ENCODE results near the gene CMSS1.

Gene CMSS1

DNA sequence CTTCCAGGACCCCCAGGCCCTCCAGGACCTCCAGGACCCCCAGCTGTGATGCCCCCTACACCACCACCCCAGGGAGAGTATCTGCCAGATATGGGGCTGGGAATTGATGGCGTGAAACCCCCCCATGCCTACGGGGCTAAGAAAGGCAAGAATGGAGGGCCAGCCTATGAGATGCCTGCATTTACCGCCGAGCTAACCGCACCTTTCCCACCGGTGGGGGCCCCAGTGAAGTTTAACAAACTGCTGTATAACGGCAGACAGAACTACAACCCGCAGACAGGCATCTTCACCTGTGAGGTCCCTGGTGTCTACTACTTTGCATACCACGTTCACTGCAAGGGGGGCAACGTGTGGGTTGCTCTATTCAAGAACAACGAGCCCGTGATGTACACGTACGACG is 22.1 kb upstream of the CMSS1 start:
- no peak for TF ChIP-seq ISL1 (CRISPR knock-in tag; IDR thresholded peaks at IDR 0.05)
- no peak for TF ChIP-seq OSR1 (CRISPR knock-in tag; IDR thresholded peaks at IDR 0.05)
- no peak for TF ChIP-seq ZNF8 (CRISPR knock-in tag; IDR thresholded peaks at IDR 0.05)
- TF ChIP-seq PPARA (CRISPR knock-in tag; IDR thresholded peaks at IDR 0.05; ENCODE audit: borderline replicate concordance): no peak
- no peak for TF ChIP-seq ZNF70 (CRISPR knock-in tag; IDR thresholded peaks at IDR 0.05)
- TF ChIP-seq, protein P1, sequence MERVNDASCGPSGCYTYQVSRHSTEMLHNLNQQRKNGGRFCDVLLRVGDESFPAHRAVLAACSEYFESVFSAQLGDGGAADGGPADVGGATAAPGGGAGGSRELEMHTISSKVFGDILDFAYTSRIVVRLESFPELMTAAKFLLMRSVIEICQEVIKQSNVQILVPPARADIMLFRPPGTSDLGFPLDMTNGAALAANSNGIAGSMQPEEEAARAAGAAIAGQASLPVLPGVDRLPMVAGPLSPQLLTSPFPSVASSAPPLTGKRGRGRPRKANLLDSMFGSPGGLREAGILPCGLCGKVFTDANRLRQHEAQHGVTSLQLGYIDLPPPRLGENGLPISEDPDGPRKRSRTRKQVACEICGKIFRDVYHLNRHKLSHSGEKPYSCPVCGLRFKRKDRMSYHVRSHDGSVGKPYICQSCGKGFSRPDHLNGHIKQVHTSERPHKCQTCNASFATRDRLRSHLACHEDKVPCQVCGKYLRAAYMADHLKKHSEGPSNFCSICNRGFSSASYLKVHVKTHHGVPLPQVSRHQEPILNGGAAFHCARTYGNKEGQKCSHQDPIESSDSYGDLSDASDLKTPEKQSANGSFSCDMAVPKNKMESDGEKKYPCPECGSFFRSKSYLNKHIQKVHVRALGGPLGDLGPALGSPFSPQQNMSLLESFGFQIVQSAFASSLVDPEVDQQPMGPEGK (CRISPR knock-in tag; IDR thresholded peaks at IDR 0.05; ENCODE audit: borderline replicate concordance): no peak
- TF ChIP-seq SNAI2 (CRISPR knock-in tag; IDR thresholded peaks at IDR 0.05): no peak
- no peak for TF ChIP-seq ZFP30 (CRISPR knock-in tag; IDR thresholded peaks at IDR 0.05)
- ATAC-seq: no peak

DNA sequence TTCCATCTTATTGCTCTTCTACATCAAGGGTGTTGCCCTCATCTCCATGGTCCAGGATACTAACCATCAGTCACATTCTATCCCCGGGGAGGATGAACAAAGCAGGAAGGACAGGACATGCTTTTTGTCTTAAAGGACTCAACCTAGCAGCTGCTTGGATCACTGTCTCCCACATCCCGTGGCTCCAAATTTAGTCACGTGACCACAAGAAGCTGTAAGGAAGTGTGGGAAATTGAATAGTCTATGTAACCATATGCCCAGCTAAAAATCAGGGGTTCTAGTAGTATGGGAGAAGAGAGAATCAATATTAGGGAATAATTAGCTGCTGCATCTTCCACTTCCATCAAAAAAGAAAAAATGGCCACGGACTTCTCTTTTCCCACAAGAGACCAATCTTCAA is 18.2 kb upstream of the CMSS1 start:
- ATAC-seq: no peak
- TF ChIP-seq ARNTL (CRISPR knock-in tag; IDR thresholded peaks at IDR 0.05; ENCODE audit: borderline replicate concordance, low read depth) (no peak), ESRRG (CRISPR knock-in tag; IDR thresholded peaks at IDR 0.05) (no peak), ISL1 (CRISPR knock-in tag; IDR thresholded peaks at IDR 0.05) (no peak), ZFP3 (CRISPR knock-in tag; IDR thresholded peaks at IDR 0.05) (no peak), RARB (CRISPR knock-in tag; IDR thresholded peaks at IDR 0.05) (no peak), ZFP30 (CRISPR knock-in tag; IDR thresholded peaks at IDR 0.05) (no peak), ZNF565 (CRISPR knock-in tag; conservative IDR thresholded peaks at IDR 0.05; ENCODE audit: low read depth) (no peak), ZC3H10 (CRISPR knock-in tag; IDR thresholded peaks at IDR 0.05) (no peak), BACH2 (CRISPR knock-in tag; IDR thresholded peaks at IDR 0.05; ENCODE audit: borderline replicate concordance) (no peak), OSR1 (CRISPR knock-in tag; IDR thresholded peaks at IDR 0.05) (no peak)
- TF ChIP-seq, protein P1 (CRISPR knock-in tag; IDR thresholded peaks at IDR 0.05; ENCODE audit: borderline replicate concordance): no peak

DNA sequence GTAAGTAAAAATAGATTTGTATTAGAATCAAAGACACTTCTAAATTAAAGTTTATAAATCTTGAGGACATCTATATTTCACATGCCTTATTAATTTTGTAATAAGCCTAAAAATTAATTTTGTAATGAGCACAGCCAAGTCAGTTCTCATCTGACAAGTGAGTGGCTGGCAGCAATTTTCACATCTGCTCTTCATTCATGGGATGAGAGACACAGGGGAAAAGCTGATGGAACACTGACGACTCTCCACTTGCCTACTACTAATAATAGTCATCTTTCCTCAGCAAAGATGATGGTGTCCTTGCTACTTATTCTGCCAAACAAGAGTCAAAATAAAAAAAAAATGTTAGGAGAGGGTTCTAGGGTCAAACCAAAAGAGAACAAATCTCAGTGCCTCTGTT is 14.4 kb upstream of the CMSS1 start:
- TF ChIP-seq, protein P2, sequence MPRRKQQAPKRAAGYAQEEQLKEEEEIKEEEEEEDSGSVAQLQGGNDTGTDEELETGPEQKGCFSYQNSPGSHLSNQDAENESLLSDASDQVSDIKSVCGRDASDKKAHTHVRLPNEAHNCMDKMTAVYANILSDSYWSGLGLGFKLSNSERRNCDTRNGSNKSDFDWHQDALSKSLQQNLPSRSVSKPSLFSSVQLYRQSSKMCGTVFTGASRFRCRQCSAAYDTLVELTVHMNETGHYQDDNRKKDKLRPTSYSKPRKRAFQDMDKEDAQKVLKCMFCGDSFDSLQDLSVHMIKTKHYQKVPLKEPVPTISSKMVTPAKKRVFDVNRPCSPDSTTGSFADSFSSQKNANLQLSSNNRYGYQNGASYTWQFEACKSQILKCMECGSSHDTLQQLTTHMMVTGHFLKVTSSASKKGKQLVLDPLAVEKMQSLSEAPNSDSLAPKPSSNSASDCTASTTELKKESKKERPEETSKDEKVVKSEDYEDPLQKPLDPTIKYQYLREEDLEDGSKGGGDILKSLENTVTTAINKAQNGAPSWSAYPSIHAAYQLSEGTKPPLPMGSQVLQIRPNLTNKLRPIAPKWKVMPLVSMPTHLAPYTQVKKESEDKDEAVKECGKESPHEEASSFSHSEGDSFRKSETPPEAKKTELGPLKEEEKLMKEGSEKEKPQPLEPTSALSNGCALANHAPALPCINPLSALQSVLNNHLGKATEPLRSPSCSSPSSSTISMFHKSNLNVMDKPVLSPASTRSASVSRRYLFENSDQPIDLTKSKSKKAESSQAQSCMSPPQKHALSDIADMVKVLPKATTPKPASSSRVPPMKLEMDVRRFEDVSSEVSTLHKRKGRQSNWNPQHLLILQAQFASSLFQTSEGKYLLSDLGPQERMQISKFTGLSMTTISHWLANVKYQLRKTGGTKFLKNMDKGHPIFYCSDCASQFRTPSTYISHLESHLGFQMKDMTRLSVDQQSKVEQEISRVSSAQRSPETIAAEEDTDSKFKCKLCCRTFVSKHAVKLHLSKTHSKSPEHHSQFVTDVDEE (CRISPR knock-in tag; IDR thresholded peaks at IDR 0.05): no peak
- ATAC-seq: no peak

DNA sequence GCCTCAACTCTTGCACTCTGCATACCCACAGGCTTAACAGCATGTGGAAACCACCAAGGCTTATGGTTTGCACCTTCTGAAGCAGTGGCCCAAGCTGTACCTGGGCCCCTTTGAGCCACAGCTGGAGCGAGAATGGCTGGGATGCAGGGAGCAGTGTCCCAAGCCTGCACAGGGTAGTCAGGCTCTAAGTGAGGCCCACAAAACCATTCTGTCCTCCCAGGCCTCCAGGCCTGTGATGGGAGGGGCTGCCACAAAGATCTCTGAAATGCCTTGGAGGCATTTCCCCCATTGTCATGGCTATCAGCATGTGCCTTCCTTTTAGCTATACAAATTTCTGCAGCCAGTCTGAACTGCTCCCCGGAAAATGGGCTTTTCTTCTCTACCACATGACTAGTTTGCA is 12.5 kb upstream of the CMSS1 start:
- TF ChIP-seq ZNF70 (CRISPR knock-in tag; IDR thresholded peaks at IDR 0.05) (no peak), OSR1 (CRISPR knock-in tag; IDR thresholded peaks at IDR 0.05) (no peak), ARNTL (CRISPR knock-in tag; IDR thresholded peaks at IDR 0.05; ENCODE audit: borderline replicate concordance, low read depth) (no peak), ZFP3 (CRISPR knock-in tag; IDR thresholded peaks at IDR 0.05) (no peak), ZNF8 (CRISPR knock-in tag; IDR thresholded peaks at IDR 0.05) (no peak), ESRRG (CRISPR knock-in tag; IDR thresholded peaks at IDR 0.05) (no peak), TCF4 (CRISPR knock-in tag; IDR thresholded peaks at IDR 0.05; ENCODE audit: borderline replicate concordance) (no peak), ISL1 (CRISPR knock-in tag; IDR thresholded peaks at IDR 0.05) (no peak), BACH2 (CRISPR knock-in tag; IDR thresholded peaks at IDR 0.05; ENCODE audit: borderline replicate concordance) (no peak), PPARA (CRISPR knock-in tag; IDR thresholded peaks at IDR 0.05; ENCODE audit: borderline replicate concordance) (no peak), ZC3H10 (CRISPR knock-in tag; IDR thresholded peaks at IDR 0.05) (no peak)
- TF ChIP-seq, protein P2 (CRISPR knock-in tag; IDR thresholded peaks at IDR 0.05): no peak
- TF ChIP-seq, protein P3, sequence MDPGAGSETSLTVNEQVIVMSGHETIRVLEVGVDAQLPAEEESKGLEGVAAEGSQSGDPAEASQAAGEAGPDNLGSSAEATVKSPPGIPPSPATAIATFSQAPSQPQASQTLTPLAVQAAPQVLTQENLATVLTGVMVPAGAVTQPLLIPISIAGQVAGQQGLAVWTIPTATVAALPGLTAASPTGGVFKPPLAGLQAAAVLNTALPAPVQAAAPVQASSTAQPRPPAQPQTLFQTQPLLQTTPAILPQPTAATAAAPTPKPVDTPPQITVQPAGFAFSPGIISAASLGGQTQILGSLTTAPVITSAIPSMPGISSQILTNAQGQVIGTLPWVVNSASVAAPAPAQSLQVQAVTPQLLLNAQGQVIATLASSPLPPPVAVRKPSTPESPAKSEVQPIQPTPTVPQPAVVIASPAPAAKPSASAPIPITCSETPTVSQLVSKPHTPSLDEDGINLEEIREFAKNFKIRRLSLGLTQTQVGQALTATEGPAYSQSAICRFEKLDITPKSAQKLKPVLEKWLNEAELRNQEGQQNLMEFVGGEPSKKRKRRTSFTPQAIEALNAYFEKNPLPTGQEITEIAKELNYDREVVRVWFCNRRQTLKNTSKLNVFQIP (CRISPR knock-in tag; IDR thresholded peaks at IDR 0.05; ENCODE audit: borderline replicate concordance, low read depth): no peak
- TF ChIP-seq, protein P4, sequence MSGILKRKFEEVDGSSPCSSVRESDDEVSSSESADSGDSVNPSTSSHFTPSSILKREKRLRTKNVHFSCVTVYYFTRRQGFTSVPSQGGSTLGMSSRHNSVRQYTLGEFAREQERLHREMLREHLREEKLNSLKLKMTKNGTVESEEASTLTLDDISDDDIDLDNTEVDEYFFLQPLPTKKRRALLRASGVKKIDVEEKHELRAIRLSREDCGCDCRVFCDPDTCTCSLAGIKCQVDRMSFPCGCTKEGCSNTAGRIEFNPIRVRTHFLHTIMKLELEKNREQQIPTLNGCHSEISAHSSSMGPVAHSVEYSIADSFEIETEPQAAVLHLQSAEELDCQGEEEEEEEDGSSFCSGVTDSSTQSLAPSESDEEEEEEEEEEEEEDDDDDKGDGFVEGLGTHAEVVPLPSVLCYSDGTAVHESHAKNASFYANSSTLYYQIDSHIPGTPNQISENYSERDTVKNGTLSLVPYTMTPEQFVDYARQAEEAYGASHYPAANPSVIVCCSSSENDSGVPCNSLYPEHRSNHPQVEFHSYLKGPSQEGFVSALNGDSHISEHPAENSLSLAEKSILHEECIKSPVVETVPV (CRISPR knock-in tag; IDR thresholded peaks at IDR 0.05): no peak

More for the DNA sequence above, 12.5 kb upstream of the CMSS1 start:
- ATAC-seq: no peak

All from SK-N-SH treated with all-trans-retinoic acid at 6 μM for 48 hours (cell line).